ENCODE measurements around the gene ZNF282. TPM values are rescaled to one million over a fixed set of nuclear protein-coding genes. Genes with fewer than 3 reads are reported as not detected.

ZNF282 gene
- total and polyA plus RNA-seq, 9 of the 15 experiments (the other 6 are each of a cell fraction or from before 2014, with no cell fraction given), result 0.76 to 58.6 (median 17.4) TPM

GRCh38 chr7:149195180-149196150 lies at the start of gene ZNF282 (continued):
- TF ChIP-seq MXD1 (CRISPR knock-in tag; IDR thresholded peaks at IDR 0.05; ENCODE audit: borderline replicate concordance, poor library complexity, severe bottlenecking) (no peak), ZNF212 (CRISPR knock-in tag; IDR thresholded peaks at IDR 0.05) (no peak; the same call in 1 of the 2 replicates), RHOXF2B (CRISPR knock-in tag; conservative IDR thresholded peaks at IDR 0.05) (no peak), SRSF1 (IDR thresholded peaks at IDR 0.05; ENCODE audit: low read depth, low read length) (peak; percentile 37; the same call in 1 of the 2 replicates), PML (IDR thresholded peaks at IDR 0.05; ENCODE audit: low read length) (peak; percentile 64; the same call in 1 of the 2 replicates), ZNF197 (CRISPR knock-in tag; IDR thresholded peaks at IDR 0.05; ENCODE audit: low read depth) (no peak), NFRKB (IDR thresholded peaks at IDR 0.05; ENCODE audit: low read depth) (peak; percentile 72; the same call in 1 of the 2 replicates), ZNF431 (CRISPR knock-in tag; IDR thresholded peaks at IDR 0.05) (peak; percentile 18; the same call in 1 of the 2 replicates), MECOM (CRISPR knock-in tag; IDR thresholded peaks at IDR 0.05) (0 out of 2 replicates have a peak, but pooled peaks have one; percentile 9), ZZZ3 (IDR thresholded peaks at IDR 0.05) (peak; percentile 72; the same call in 1 of the 2 replicates), HDAC6 (IDR thresholded peaks at IDR 0.05; ENCODE audit: low read depth, low read length) (no peak), ZNF444 (CRISPR knock-in tag; IDR thresholded peaks at IDR 0.05) (no peak)
- TF ChIP-seq, protein P1, sequence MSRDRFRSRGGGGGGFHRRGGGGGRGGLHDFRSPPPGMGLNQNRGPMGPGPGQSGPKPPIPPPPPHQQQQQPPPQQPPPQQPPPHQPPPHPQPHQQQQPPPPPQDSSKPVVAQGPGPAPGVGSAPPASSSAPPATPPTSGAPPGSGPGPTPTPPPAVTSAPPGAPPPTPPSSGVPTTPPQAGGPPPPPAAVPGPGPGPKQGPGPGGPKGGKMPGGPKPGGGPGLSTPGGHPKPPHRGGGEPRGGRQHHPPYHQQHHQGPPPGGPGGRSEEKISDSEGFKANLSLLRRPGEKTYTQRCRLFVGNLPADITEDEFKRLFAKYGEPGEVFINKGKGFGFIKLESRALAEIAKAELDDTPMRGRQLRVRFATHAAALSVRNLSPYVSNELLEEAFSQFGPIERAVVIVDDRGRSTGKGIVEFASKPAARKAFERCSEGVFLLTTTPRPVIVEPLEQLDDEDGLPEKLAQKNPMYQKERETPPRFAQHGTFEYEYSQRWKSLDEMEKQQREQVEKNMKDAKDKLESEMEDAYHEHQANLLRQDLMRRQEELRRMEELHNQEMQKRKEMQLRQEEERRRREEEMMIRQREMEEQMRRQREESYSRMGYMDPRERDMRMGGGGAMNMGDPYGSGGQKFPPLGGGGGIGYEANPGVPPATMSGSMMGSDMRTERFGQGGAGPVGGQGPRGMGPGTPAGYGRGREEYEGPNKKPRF (IDR thresholded peaks at IDR 0.05; ENCODE audit: low read depth, low read length), result no peak
- TF ChIP-seq, protein P2, sequence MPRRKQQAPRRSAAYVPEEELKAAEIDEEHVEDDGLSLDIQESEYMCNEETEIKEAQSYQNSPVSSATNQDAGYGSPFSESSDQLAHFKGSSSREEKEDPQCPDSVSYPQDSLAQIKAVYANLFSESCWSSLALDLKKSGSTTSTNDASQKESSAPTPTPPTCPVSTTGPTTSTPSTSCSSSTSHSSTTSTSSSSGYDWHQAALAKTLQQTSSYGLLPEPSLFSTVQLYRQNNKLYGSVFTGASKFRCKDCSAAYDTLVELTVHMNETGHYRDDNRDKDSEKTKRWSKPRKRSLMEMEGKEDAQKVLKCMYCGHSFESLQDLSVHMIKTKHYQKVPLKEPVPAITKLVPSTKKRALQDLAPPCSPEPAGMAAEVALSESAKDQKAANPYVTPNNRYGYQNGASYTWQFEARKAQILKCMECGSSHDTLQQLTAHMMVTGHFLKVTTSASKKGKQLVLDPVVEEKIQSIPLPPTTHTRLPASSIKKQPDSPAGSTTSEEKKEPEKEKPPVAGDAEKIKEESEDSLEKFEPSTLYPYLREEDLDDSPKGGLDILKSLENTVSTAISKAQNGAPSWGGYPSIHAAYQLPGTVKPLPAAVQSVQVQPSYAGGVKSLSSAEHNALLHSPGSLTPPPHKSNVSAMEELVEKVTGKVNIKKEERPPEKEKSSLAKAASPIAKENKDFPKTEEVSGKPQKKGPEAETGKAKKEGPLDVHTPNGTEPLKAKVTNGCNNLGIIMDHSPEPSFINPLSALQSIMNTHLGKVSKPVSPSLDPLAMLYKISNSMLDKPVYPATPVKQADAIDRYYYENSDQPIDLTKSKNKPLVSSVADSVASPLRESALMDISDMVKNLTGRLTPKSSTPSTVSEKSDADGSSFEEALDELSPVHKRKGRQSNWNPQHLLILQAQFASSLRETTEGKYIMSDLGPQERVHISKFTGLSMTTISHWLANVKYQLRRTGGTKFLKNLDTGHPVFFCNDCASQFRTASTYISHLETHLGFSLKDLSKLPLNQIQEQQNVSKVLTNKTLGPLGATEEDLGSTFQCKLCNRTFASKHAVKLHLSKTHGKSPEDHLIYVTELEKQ (CRISPR knock-in tag; IDR thresholded peaks at IDR 0.05), result no peak
- TF ChIP-seq, protein P3, sequence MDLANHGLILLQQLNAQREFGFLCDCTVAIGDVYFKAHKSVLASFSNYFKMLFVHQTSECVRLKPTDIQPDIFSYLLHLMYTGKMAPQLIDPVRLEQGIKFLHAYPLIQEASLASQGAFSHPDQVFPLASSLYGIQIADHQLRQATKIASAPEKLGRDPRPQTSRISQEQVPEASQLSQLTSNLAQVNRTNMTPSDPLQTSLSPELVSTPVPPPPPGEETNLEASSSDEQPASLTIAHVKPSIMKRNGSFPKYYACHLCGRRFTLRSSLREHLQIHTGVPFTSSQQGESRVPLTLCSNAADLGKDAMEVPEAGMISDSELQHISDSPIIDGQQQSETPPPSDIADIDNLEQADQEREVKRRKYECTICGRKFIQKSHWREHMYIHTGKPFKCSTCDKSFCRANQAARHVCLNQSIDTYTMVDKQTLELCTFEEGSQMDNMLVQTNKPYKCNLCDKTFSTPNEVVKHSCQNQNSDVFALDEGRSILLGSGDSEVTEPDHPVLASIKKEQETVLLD (IDR thresholded peaks at IDR 0.05), result peak; percentile 61; the same call in 1 of the 2 replicates
- TF ChIP-seq, protein P4, sequence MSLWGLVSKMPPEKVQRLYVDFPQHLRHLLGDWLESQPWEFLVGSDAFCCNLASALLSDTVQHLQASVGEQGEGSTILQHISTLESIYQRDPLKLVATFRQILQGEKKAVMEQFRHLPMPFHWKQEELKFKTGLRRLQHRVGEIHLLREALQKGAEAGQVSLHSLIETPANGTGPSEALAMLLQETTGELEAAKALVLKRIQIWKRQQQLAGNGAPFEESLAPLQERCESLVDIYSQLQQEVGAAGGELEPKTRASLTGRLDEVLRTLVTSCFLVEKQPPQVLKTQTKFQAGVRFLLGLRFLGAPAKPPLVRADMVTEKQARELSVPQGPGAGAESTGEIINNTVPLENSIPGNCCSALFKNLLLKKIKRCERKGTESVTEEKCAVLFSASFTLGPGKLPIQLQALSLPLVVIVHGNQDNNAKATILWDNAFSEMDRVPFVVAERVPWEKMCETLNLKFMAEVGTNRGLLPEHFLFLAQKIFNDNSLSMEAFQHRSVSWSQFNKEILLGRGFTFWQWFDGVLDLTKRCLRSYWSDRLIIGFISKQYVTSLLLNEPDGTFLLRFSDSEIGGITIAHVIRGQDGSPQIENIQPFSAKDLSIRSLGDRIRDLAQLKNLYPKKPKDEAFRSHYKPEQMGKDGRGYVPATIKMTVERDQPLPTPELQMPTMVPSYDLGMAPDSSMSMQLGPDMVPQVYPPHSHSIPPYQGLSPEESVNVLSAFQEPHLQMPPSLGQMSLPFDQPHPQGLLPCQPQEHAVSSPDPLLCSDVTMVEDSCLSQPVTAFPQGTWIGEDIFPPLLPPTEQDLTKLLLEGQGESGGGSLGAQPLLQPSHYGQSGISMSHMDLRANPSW (CRISPR knock-in tag; IDR thresholded peaks at IDR 0.05), result peak; percentile 94; the same call in 1 of the 2 replicates
